H1 (cell line): ENCODE measurements around the gene GIN1.

ENCODE experiments used
- CHD1 ChIP-seq: IDR thresholded peaks from 2 replicates; pipeline ENCODE4 v1.6.1; 2012; ENCODE audit warnings: low read depth, low read length, improper control_type of control experiment
- POLR2A ChIP-seq, 2 experiments: IDR thresholded peaks; 1 replicate in 1 of 2; 2 replicates in 1 of 2; pipeline ENCODE4 v1.6.1; 2011; ENCODE audit warnings: low read depth in 2 of 2, low read length in 2 of 2, mild to moderate bottlenecking in 2 of 2; ENCODE audit errors: control extremely low read depth in 1 of 2
- RFX5 ChIP-seq: IDR thresholded peaks from 2 replicates; pipeline ENCODE4 v1.6.1; 2011; ENCODE audit warnings: low read depth, low read length, improper control_type of control experiment, borderline replicate concordance
- YY1 ChIP-seq: IDR thresholded peaks from 2 replicates; pipeline ENCODE4 v1.6.1; 2011; ENCODE audit warnings: low read depth, mild to moderate bottlenecking, low read length
- TF ChIP-seq, protein P1 (sequence below), 3 experiments: IDR thresholded peaks; 1 replicate in 2 of 3; 2 replicates in 1 of 3; pipeline versions ENCODE4 v1.5.1 to v1.6.1; 2011; ENCODE audit warnings: low read length in 3 of 3, mild to moderate bottlenecking in 3 of 3, inconsistent platforms in 2 of 3, low read depth in 1 of 3, moderate library complexity in 1 of 3; ENCODE audit not compliant: insufficient read depth in 1 of 3; ENCODE audit errors: control extremely low read depth in 1 of 3

DNA sequence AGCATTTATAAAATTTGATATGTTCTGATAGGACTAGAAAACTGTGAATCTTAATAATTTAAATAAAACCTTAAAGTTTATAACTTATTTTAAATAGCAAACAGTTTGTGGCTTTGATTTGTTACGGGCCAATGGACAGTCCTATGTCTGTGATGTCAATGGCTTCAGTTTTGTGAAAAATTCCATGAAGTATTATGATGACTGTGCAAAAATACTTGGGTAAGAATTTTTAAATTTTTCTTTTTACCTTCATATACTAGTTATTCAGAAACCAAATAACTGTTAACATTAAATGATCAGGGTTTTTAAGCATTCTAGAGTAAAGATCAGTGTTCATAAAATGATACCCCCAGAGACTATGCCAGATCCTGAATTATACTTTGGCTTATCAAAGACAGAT lies 31.2 kb upstream of the GIN1 start:
- no peak for TF ChIP-seq RFX5
- no peak for TF ChIP-seq YY1
- no peak for TF ChIP-seq POLR2A (IDR thresholded peaks at IDR 0.05; ENCODE audit: control extremely low read depth in 1 of 2, low read depth in 2 of 2, low read length in 2 of 2)
- TF ChIP-seq CHD1, result no peak
- TF ChIP-seq, protein P1, sequence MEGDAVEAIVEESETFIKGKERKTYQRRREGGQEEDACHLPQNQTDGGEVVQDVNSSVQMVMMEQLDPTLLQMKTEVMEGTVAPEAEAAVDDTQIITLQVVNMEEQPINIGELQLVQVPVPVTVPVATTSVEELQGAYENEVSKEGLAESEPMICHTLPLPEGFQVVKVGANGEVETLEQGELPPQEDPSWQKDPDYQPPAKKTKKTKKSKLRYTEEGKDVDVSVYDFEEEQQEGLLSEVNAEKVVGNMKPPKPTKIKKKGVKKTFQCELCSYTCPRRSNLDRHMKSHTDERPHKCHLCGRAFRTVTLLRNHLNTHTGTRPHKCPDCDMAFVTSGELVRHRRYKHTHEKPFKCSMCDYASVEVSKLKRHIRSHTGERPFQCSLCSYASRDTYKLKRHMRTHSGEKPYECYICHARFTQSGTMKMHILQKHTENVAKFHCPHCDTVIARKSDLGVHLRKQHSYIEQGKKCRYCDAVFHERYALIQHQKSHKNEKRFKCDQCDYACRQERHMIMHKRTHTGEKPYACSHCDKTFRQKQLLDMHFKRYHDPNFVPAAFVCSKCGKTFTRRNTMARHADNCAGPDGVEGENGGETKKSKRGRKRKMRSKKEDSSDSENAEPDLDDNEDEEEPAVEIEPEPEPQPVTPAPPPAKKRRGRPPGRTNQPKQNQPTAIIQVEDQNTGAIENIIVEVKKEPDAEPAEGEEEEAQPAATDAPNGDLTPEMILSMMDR (IDR thresholded peaks at IDR 0.05; ENCODE audit: control extremely low read depth in 1 of 3, insufficient read depth in 1 of 3, low read depth in 1 of 3, low read length in 3 of 3), result no peak
